Smooth muscle cell (in vitro differentiated cells): ENCODE results near the gene ATF7IP. TPM values are rescaled to one million over a fixed set of nuclear protein-coding genes. Genes with fewer than 3 reads are reported as not detected.

Source experiments
- DNase-seq: peaks from one replicate; lab custom pipeline; 2025; ENCODE audit not compliant: unreplicated experiment; lab: John Stamatoyannopoulos, UW
- H2AFZ ChIP-seq: fragments of 200-600 bp; sonication (generic); 2 replicates; pipeline ENCODE4 v1.6.0; 2016; ENCODE audit warnings: antibody characterized with exemption, low read depth, mild to moderate bottlenecking
- H3F3A ChIP-seq: fragments of 200-600 bp; sonication (generic); 2 replicates; pipeline ENCODE4 v1.6.0; 2017; ENCODE audit warnings: antibody characterized with exemption, low read depth
- H3K27ac ChIP-seq: fragments of 200-600 bp; sonication (generic); 2 replicates; pipeline ENCODE4 v1.5.1; 2016; ENCODE audit warnings: low read depth, mild to moderate bottlenecking
- H3K27me3 ChIP-seq: fragments of 200-600 bp; sonication (generic); 2 replicates; pipeline ENCODE4 v1.6.1; 2016; ENCODE audit warnings: low read depth, mild to moderate bottlenecking
- H3K36me3 ChIP-seq: fragments of 200-600 bp; sonication (generic); 2 replicates; pipeline ENCODE4 v1.5.1; 2016; ENCODE audit warnings: low read depth
- H3K4me1 ChIP-seq: fragments of 200-600 bp; sonication (generic); 2 replicates; pipeline ENCODE4 v1.5.1; 2016; ENCODE audit warnings: low read depth
- H3K4me2 ChIP-seq: fragments of 200-600 bp; sonication (generic); 2 replicates; pipeline ENCODE4 v1.6.0; 2016; ENCODE audit warnings: mild to moderate bottlenecking
- H3K4me3 ChIP-seq: fragments of 200-600 bp; sonication (generic); 2 replicates; pipeline ENCODE4 v1.5.1; 2016; ENCODE audit warnings: mild to moderate bottlenecking
- H3K79me2 ChIP-seq: fragments of 200-600 bp; sonication (generic); 2 replicates; pipeline ENCODE4 v1.6.0; 2016; ENCODE audit warnings: low read depth, mild to moderate bottlenecking
- H3K9ac ChIP-seq: fragments of 200-600 bp; sonication (generic); 2 replicates; pipeline ENCODE4 v1.6.0; 2016; ENCODE audit warnings: low read depth
- H3K9me3 ChIP-seq: fragments of 200-600 bp; sonication (generic); replicated peaks from 2 replicates; pipeline ENCODE4 v1.5.1; 2016; ENCODE audit warnings: low read depth
- H4K20me1 ChIP-seq: fragments of 200-600 bp; sonication (generic); 2 replicates; pipeline ENCODE4 v1.6.0; 2016; ENCODE audit warnings: low read depth
- WGBS: methylation state at CpG from one replicate; pipeline ENCODE4 v1.1.7; 2016; ENCODE audit warnings: low lambda C conversion rate; 5-methylcytosine and 5-hydroxymethylcytosine counted together
- polyA plus RNA-seq: library from polyadenylated mRNA; unstranded; fragments of >200 nt; fragmentation: Nextera tagmentation; extraction: Ambion mirVana; gene quantifications from 2 replicates; pipeline ENCODE4 v1.2.1, GENCODE V29; 2016
- total RNA-seq: library from RNA; depleted of rRNA; stranded (reverse); fragments of >200 nt; gene quantifications from 2 replicates; pipeline ENCODE4 v1.2.3, GENCODE V29; 2014
- TF ChIP-seq, protein P1 (sequence below): fragments of 200-600 bp; sonication (generic); IDR thresholded peaks from 2 replicates; pipeline ENCODE4 v1.5.1; 2017; ENCODE audit warnings: borderline replicate concordance, mild to moderate bottlenecking, antibody characterized with exemption; ENCODE audit not compliant: insufficient read depth, poor library complexity, severe bottlenecking

Gene ATF7IP
- total and polyA plus RNA-seq, 2 experiments from 2014 or later: 27.5 to 66.8 TPM

DNA sequence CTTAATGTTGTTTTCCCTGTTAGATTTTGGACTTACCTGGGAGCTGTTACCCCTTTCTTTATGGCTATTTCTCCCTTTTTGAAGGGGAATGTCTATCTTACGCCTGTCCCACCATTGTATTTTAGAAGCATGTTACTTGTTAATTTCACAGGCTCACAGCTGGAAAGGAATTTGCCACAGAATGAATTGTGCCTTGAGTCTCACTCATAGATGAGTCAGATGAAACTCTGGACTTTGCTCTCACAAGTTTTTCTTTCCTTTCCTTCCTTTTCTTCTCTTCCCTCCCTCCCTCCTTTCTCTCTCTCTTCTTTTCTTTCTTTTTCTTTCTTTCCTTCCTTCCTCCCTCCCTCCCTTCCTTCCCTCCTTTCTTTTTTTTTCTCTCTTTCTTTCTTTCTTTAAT is 9.3 kb upstream of the ATF7IP start:
- Histone ChIP-seq H2AFZ (peak overlapping the region; percentile 43), H3K79me2 (no peaks in the 10 kb centered on the region), H3F3A (no peaks in the 10 kb centered on the region), H4K20me1 (no peaks in the 10 kb centered on the region), H3K4me2 (no peak overlapping the region), H3K9ac (no peak overlapping the region), H3K4me1 (no peaks in the 10 kb centered on the region), H3K9me3 (no peaks in the 10 kb centered on the region), H3K27me3 (no peaks in the 10 kb centered on the region), H3K4me3 (no peak overlapping the region), H3K36me3 (no peaks in the 10 kb centered on the region), H3K27ac (no peak overlapping the region)
- TF ChIP-seq, protein P1, sequence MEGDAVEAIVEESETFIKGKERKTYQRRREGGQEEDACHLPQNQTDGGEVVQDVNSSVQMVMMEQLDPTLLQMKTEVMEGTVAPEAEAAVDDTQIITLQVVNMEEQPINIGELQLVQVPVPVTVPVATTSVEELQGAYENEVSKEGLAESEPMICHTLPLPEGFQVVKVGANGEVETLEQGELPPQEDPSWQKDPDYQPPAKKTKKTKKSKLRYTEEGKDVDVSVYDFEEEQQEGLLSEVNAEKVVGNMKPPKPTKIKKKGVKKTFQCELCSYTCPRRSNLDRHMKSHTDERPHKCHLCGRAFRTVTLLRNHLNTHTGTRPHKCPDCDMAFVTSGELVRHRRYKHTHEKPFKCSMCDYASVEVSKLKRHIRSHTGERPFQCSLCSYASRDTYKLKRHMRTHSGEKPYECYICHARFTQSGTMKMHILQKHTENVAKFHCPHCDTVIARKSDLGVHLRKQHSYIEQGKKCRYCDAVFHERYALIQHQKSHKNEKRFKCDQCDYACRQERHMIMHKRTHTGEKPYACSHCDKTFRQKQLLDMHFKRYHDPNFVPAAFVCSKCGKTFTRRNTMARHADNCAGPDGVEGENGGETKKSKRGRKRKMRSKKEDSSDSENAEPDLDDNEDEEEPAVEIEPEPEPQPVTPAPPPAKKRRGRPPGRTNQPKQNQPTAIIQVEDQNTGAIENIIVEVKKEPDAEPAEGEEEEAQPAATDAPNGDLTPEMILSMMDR: no peak
- 79% methylated on average over 1 of the region's 1 CpG for WGBS
- DNase-seq: no peak

DNA sequence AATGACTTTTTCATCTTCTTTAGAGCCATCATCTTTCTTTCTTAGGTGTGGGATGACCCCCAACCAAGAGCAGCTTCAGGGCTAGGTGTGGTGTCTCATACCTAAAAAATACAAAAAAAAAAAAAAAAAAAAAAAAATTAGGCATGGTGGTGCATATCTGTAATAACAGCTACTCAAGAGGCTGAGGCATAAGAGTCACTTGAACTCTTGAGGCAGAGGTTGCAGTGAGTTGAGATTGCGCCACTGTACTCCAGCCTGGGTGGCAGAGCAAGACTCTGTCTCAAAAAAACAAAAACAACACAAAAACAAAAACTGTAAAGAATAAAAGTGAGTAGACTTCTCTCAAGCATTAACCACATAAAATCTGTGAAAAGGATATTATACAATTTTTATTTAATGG is 8.0 kb upstream of the ATF7IP start:
- Histone ChIP-seq H3K79me2 (no peaks in the 10 kb centered on the region), H3K4me1 (no peaks in the 10 kb centered on the region), H3K9ac (no peak overlapping the region), H3K27me3 (no peaks in the 10 kb centered on the region), H4K20me1 (no peaks in the 10 kb centered on the region), H3K4me3 (no peak overlapping the region), H3K36me3 (no peaks in the 10 kb centered on the region), H3F3A (no peaks in the 10 kb centered on the region), H2AFZ (no peak overlapping the region), H3K4me2 (no peak overlapping the region), H3K9me3 (no peaks in the 10 kb centered on the region), H3K27ac (no peak overlapping the region)
- DNase-seq: no peak
- TF ChIP-seq, protein P1: no peak
- WGBS: 100% methylated on average over 1 of the region's 1 CpG

DNA sequence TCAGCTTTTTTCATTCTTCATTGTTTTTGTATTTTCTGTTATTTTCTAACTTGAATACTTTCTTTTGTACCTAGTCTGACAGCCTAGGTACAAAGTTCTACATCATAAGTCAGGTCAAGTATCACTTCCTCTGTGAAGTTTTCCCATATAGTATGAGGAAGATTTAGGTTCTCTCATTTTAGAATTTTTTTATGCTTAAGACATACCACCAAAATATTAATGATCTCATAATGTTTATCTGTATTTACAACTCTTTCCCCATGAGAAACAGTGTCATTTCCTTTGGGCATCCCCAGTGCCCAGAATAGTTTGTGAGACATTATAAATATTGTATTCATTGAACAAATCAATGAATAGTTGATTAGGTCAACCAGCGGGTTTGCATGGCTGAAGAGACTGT is 3.1 kb upstream of the ATF7IP start:
- H3K36me3 ChIP-seq: no peaks in the 10 kb centered on the region
- no peak for DNase-seq
- no peak overlapping the region for H2AFZ ChIP-seq
- H3K4me1 ChIP-seq: no peaks in the 10 kb centered on the region
- no peaks in the 10 kb centered on the region for H3K9me3 ChIP-seq
- H3K27ac ChIP-seq: no peak overlapping the region
- TF ChIP-seq, protein P1: no peak
- H3K9ac ChIP-seq: no peak overlapping the region
- H3K4me2 ChIP-seq: no peak overlapping the region
- no peaks in the 10 kb centered on the region for H3K27me3 ChIP-seq
- no peak overlapping the region for H3K4me3 ChIP-seq
- no peaks in the 10 kb centered on the region for H4K20me1 ChIP-seq
- 93% methylated on average over 1 of the region's 1 CpG for WGBS
- peaks cover 5% of the 10 kb centered on the region for H3F3A ChIP-seq
- peaks cover 14% of the 10 kb centered on the region for H3K79me2 ChIP-seq

DNA sequence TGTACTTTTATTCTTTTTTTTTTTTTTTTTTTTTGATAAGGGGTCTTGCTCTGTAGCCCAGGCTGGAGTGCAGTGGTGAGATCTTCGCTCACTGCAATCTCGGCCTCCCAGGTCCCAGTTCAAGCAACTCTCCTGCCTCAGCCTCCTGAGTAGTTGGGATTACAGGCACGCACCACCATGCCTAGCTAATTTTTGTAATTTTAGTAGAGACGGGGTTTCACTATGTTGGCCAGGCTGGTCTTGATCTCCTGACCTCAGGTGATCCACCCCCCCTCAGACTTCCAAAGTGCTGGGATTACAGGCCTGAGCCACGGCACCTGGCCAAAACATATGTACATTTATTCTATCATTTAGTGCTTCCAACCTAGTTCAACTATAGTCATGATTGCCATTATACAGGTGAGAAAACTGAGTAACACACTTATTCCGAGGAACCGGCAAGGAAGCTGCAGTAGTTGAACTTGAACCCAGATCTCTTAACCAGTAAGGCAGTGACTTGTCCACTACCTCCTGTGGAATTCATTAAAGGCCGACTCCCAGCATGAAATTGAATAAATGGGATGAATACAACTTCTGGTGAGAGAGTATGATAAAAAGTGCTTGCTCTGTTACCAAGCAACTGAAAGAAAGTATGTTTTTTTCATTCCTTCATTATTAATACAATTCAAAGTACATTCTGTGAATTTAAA is 755 bp upstream of the ATF7IP start:
- no peaks in the 10 kb centered on the region for H3K9me3 ChIP-seq
- peaks cover 38% of the 10 kb centered on the region for H3K79me2 ChIP-seq
- peak overlapping the region; percentile 94 for H3K9ac ChIP-seq
- no peaks in the 10 kb centered on the region for H3K36me3 ChIP-seq
- H3K27ac ChIP-seq: peak overlapping the region; percentile 94
- H4K20me1 ChIP-seq: no peaks in the 10 kb centered on the region
- H3K27me3 ChIP-seq: no peaks in the 10 kb centered on the region
- H3K4me1 ChIP-seq: peaks cover 15% of the 10 kb centered on the region
- DNase-seq: no peak
- 97% methylated on average over 8 of the region's 8 CpGs for WGBS
- peak overlapping the region; percentile 97 for H3K4me2 ChIP-seq
- TF ChIP-seq, protein P1: no peak
- peaks cover 5% of the 10 kb centered on the region for H3F3A ChIP-seq
- peak overlapping the region; percentile 63 for H2AFZ ChIP-seq
- H3K4me3 ChIP-seq: peak overlapping the region; percentile 75
